GM12878 (cell line): Measurements from ENCODE around the gene ATF6.

Source experiments
- HDAC6 ChIP-seq: fragments of 200-600 bp; sonication (generic); IDR thresholded peaks from one replicate; pipeline ENCODE4 v1.8.0; 2017; ENCODE audit warnings: antibody characterized with exemption; ENCODE audit not compliant: unreplicated experiment
- JUNB ChIP-seq: IDR thresholded peaks from 2 replicates; pipeline ENCODE4 v1.6.1; 2016; ENCODE audit warnings: antibody characterized with exemption, mild to moderate bottlenecking
- KAT2A ChIP-seq: conservative IDR thresholded peaks from 2 replicates; pipeline ENCODE4 v1.6.1; 2011; ENCODE audit warnings: low read depth, low read length; ENCODE audit not compliant: control insufficient read depth
- NRF1 ChIP-seq: conservative IDR thresholded peaks from 2 replicates; pipeline ENCODE4 v1.6.1; 2011; ENCODE audit warnings: mild to moderate bottlenecking, low read depth, low read length, improper control_type of control experiment
- POLR2A ChIP-seq: IDR thresholded peaks from 2 replicates; pipeline ENCODE4 v1.6.1; 2011; ENCODE audit warnings: low read depth, mild to moderate bottlenecking, low read length
- POLR2AphosphoS5 ChIP-seq: IDR thresholded peaks from 2 replicates; pipeline ENCODE4 v1.6.1; 2011; ENCODE audit warnings: mild to moderate bottlenecking, low read length, inconsistent platforms
- RB1 ChIP-seq: fragments of 450-650 bp; formaldehyde crosslinking; IDR thresholded peaks from 2 replicates; pipeline ENCODE4 v1.6.1; 2017; ENCODE audit warnings: mild to moderate bottlenecking, borderline replicate concordance
- SMC3 ChIP-seq: IDR thresholded peaks from 2 replicates; pipeline ENCODE4 v1.6.1; 2011; ENCODE audit warnings: low read length, improper control_type of control experiment, borderline replicate concordance
- STAT1 ChIP-seq: fragments of 450-650 bp; conservative IDR thresholded peaks from 2 replicates; pipeline ENCODE4 v1.6.1; 2014; ENCODE audit warnings: antibody characterized with exemption, mild to moderate bottlenecking
- TBL1XR1 ChIP-seq: IDR thresholded peaks from 2 replicates; pipeline ENCODE4 v1.6.1; 2012; ENCODE audit warnings: low read depth, low read length, improper control_type of control experiment
- ZNF217 ChIP-seq: fragments of 450-650 bp; IDR thresholded peaks from 2 replicates; pipeline ENCODE4 v1.6.1; 2017; ENCODE audit warnings: antibody characterized with exemption, mild to moderate bottlenecking
- TF ChIP-seq, protein P1 (sequence below): IDR thresholded peaks from 2 replicates; pipeline ENCODE4 v1.6.1; 2012; ENCODE audit warnings: low read depth, low read length, improper control_type of control experiment
- TF ChIP-seq, protein P2 (sequence below): IDR thresholded peaks from 2 replicates; pipeline ENCODE4 v1.6.1; 2012; ENCODE audit warnings: mild to moderate bottlenecking, low read depth, low read length
- TF ChIP-seq, protein P3 (sequence below): fragments of 450-650 bp; formaldehyde crosslinking; IDR thresholded peaks from 2 replicates; pipeline ENCODE4 v1.5.0; 2022; ENCODE audit warnings: mild to moderate bottlenecking, missing genetic modification characterization

- no peak for TF ChIP-seq NRF1
- TF ChIP-seq, protein P1, sequence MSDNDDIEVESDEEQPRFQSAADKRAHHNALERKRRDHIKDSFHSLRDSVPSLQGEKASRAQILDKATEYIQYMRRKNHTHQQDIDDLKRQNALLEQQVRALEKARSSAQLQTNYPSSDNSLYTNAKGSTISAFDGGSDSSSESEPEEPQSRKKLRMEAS = no peak
- TF ChIP-seq, protein P2, sequence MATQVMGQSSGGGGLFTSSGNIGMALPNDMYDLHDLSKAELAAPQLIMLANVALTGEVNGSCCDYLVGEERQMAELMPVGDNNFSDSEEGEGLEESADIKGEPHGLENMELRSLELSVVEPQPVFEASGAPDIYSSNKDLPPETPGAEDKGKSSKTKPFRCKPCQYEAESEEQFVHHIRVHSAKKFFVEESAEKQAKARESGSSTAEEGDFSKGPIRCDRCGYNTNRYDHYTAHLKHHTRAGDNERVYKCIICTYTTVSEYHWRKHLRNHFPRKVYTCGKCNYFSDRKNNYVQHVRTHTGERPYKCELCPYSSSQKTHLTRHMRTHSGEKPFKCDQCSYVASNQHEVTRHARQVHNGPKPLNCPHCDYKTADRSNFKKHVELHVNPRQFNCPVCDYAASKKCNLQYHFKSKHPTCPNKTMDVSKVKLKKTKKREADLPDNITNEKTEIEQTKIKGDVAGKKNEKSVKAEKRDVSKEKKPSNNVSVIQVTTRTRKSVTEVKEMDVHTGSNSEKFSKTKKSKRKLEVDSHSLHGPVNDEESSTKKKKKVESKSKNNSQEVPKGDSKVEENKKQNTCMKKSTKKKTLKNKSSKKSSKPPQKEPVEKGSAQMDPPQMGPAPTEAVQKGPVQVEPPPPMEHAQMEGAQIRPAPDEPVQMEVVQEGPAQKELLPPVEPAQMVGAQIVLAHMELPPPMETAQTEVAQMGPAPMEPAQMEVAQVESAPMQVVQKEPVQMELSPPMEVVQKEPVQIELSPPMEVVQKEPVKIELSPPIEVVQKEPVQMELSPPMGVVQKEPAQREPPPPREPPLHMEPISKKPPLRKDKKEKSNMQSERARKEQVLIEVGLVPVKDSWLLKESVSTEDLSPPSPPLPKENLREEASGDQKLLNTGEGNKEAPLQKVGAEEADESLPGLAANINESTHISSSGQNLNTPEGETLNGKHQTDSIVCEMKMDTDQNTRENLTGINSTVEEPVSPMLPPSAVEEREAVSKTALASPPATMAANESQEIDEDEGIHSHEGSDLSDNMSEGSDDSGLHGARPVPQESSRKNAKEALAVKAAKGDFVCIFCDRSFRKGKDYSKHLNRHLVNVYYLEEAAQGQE = no peak
- no peak for TF ChIP-seq SMC3
- no peak for TF ChIP-seq KAT2A
- TF ChIP-seq ZNF217 = no peak
- TF ChIP-seq, protein P3, sequence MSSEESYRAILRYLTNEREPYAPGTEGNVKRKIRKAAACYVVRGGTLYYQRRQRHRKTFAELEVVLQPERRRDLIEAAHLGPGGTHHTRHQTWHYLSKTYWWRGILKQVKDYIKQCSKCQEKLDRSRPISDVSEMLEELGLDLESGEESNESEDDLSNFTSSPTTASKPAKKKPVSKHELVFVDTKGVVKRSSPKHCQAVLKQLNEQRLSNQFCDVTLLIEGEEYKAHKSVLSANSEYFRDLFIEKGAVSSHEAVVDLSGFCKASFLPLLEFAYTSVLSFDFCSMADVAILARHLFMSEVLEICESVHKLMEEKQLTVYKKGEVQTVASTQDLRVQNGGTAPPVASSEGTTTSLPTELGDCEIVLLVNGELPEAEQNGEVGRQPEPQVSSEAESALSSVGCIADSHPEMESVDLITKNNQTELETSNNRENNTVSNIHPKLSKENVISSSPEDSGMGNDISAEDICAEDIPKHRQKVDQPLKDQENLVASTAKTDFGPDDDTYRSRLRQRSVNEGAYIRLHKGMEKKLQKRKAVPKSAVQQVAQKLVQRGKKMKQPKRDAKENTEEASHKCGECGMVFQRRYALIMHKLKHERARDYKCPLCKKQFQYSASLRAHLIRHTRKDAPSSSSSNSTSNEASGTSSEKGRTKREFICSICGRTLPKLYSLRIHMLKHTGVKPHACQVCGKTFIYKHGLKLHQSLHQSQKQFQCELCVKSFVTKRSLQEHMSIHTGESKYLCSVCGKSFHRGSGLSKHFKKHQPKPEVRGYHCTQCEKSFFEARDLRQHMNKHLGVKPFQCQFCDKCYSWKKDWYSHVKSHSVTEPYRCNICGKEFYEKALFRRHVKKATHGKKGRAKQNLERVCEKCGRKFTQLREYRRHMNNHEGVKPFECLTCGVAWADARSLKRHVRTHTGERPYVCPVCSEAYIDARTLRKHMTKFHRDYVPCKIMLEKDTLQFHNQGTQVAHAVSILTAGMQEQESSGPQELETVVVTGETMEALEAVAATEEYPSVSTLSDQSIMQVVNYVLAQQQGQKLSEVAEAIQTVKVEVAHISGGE = no peak
- no peak for TF ChIP-seq STAT1
- no peak for TF ChIP-seq POLR2A
- no peak for TF ChIP-seq HDAC6
- TF ChIP-seq RB1 = no peak
- TF ChIP-seq POLR2AphosphoS5 = no peak
- TF ChIP-seq TBL1XR1 = no peak
- TF ChIP-seq JUNB = no peak
Observed at GRCh38 chr1:162003830-162004215, 237.7 kb downstream of the ATF6 start.
